Testis (tissue), 3 donors: Measurements from ENCODE around the gene ZNF714. TPM values are rescaled to one million over a fixed set of nuclear protein-coding genes. Genes with fewer than 3 reads are reported as not detected.

ENCODE experiments used
- DNase-seq: peaks from one replicate; pipeline ENCODE4 v3.0.0-alpha.2; 2019
- H3K27ac ChIP-seq, 2 donors: fragments of 200-600 bp; sonication (generic); one replicate each; pipeline ENCODE4 v1.5.1; 2019
- H3K27me3 ChIP-seq: fragments of 200-600 bp; sonication (generic); one replicate; pipeline ENCODE4 v1.5.1; 2019
- H3K36me3 ChIP-seq: fragments of 200-600 bp; sonication (generic); one replicate; pipeline ENCODE4 v1.5.1; 2017; ENCODE audit warnings: low read depth; ENCODE audit errors: missing control alignments
- H3K4me1 ChIP-seq: fragments of 200-600 bp; sonication (generic); one replicate; pipeline ENCODE4 v1.5.1; 2019
- H3K4me3 ChIP-seq, 2 donors: fragments of 200-600 bp; sonication (generic); one replicate each; pipeline ENCODE4 v1.5.1; 2017 to 2019
- H3K9me3 ChIP-seq: fragments of 200-600 bp; sonication (generic); one replicate; pipeline ENCODE4 v1.5.1; 2017
- POLR2A ChIP-seq: fragments of 450-650 bp; IDR thresholded peaks from one replicate; pipeline ENCODE4 v1.6.1; 2017; ENCODE audit warnings: antibody characterized with exemption, mild to moderate bottlenecking, moderate library complexity
- WGBS, 2 donors: methylation state at CpG; one replicate each; pipeline ENCODE4 v1.1.5; 2018; 5-methylcytosine and 5-hydroxymethylcytosine counted together
- intact Hi-C: fragments of 100-400 bp; cut with DNase I; formaldehyde crosslinking; loops from one replicate; pipeline ENCODE4 v1.15.1; 2023; ENCODE audit warnings: low total_unique reads
- polyA plus RNA-seq: library from polyadenylated mRNA; stranded (reverse); fragments of 350-450 nt; fragmentation: Illumina TruSeq; extraction: RNeasy Lipid Tissue Mini Kit (QIAGEN cat#74804); gene quantifications from one replicate; pipeline ENCODE4 v1.2.3, GENCODE V29; 2014; ENCODE audit warnings: low read depth, low replicate concordance; ENCODE audit not compliant: insufficient read depth
- small RNA-seq, 2 donors: library from RNA; depleted of rRNA; stranded (forward); fragments of <200 nt; gene quantifications; one replicate each; pipeline ENCODE3, GENCODE V24; 2016
- total RNA-seq, 2 donors: library from RNA; depleted of rRNA; stranded (reverse); fragments of >200 nt; gene quantifications; one replicate each; pipeline ENCODE4 v1.2.3, GENCODE V29; 2016
- TF ChIP-seq, protein P1 (sequence below), 3 experiments: fragments of 450-650 bp in 2 of 3; fragments of 200-600 bp in 1 of 3; sonication (generic) in 1 of 3; IDR thresholded peaks; one replicate each; pipeline ENCODE4 v1.5.1; 2016 to 2019; ENCODE audit warnings: antibody characterized with exemption in 3 of 3, mild to moderate bottlenecking in 2 of 3, moderate library complexity in 1 of 3

Gene ZNF714
- total and polyA plus RNA-seq, 3 donors from 2014 or later, result 4.2 to 36.4 (median 25.3) TPM

DNA sequence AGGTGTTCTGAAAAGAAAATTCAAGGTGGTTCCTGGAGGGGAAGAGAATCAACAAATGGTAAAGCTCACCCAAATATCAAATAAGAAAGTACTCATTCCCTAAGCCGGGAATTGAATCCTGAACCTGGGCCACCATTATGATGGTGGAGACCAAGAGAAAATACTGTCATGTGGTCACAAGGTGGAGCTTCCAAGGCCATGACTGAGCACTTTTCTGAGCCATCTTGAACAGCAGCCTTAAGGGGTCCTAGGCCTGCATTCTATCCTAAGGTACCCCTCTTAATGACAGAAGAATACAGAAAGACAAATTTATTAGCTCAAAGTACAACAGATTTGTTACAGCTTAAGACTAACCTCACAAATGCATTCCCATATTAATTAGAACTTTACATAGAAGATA is 69.5 kb downstream of the ZNF714 start:
- Histone ChIP-seq H3K27ac (no peak overlapping the region), H3K9me3 (no peaks in the 10 kb centered on the region)
- WGBS, 2 donors, result 100% methylated on average over 1 of the region's 1 CpG

DNA sequence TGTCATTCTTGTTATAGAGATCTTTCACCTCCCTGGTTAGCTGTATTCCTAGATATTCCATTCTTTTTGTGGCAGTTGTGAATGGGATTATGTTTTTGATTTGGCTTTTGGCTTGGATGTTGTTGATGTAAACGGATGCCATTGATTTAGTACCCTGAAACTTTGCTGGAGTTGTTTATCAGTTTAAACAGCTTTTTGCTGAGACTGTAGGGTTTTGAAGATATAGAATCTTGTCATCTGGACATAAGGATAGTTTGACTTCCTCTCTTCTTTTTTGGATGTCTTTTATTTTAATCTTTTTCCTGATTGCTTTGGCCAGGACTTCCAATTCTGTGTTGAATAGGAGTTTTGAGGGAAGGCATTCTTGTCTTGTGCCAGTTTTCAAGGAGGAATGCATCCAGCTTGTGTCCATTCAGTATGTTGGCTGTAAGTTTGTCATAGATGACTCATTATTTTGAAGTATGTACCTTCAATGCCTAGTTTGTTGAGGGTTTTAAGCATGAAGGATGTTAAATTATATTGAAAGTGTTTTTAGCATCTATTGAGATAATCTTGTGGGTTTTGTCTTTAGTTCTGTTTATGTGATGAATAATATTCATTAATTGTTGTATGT is 76.6 kb downstream of the ZNF714 start:
- H3K9me3 ChIP-seq, result no peaks in the 10 kb centered on the region
- DNase-seq, result no peak
- H3K4me3 ChIP-seq, result no peak overlapping the region
- intact Hi-C loops, result no loop called here
- H3K27me3 ChIP-seq, result no peaks in the 10 kb centered on the region
- TF ChIP-seq POLR2A, result no peak
- TF ChIP-seq, protein P1, sequence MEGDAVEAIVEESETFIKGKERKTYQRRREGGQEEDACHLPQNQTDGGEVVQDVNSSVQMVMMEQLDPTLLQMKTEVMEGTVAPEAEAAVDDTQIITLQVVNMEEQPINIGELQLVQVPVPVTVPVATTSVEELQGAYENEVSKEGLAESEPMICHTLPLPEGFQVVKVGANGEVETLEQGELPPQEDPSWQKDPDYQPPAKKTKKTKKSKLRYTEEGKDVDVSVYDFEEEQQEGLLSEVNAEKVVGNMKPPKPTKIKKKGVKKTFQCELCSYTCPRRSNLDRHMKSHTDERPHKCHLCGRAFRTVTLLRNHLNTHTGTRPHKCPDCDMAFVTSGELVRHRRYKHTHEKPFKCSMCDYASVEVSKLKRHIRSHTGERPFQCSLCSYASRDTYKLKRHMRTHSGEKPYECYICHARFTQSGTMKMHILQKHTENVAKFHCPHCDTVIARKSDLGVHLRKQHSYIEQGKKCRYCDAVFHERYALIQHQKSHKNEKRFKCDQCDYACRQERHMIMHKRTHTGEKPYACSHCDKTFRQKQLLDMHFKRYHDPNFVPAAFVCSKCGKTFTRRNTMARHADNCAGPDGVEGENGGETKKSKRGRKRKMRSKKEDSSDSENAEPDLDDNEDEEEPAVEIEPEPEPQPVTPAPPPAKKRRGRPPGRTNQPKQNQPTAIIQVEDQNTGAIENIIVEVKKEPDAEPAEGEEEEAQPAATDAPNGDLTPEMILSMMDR (IDR thresholded peaks at IDR 0.05), result no peak
- WGBS, 2 donors, result 83 to 87% methylated on average over 1 of the region's 1 CpG
- H3K36me3 ChIP-seq, result no peaks in the 10 kb centered on the region
- no peaks in the 10 kb centered on the region for H3K4me1 ChIP-seq
- no peak overlapping the region for H3K27ac ChIP-seq

More for the DNA sequence above, 69.5 kb downstream of the ZNF714 start:
- Histone ChIP-seq H3K27me3 (no peaks in the 10 kb centered on the region), H3K36me3 (no peaks in the 10 kb centered on the region), H3K4me3 (no peak overlapping the region), H3K4me1 (no peaks in the 10 kb centered on the region)
- intact Hi-C loops, result no loop called here
- no peak for DNase-seq
- TF ChIP-seq POLR2A, result no peak
- TF ChIP-seq, protein P1 (IDR thresholded peaks at IDR 0.05), result no peak

DNA sequence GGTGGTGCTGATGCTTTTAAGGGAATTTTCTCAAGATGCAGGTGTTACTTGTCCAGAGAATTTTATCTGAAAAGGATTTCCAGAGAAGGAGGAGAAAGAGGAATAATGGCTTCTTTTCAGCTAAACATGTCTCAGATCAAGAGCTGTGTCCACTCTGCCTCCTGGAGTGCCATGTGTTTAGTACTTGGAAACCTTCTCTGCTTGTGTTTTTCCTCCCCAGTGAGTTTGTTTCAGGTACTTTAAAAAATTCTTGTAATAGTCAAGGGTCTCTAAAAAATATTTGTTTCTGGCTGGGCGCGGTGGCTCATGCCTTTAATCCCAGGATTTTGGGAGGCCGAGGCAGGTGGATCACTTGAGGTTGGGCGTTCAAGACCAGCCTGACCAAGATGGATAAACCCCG is 82.5 kb downstream of the ZNF714 start:
- Histone ChIP-seq H3K36me3 (no peaks in the 10 kb centered on the region), H3K4me3 (no peak overlapping the region), H3K27me3 (no peaks in the 10 kb centered on the region), H3K9me3 (no peaks in the 10 kb centered on the region), H3K4me1 (no peaks in the 10 kb centered on the region), H3K27ac (no peak overlapping the region)
- TF ChIP-seq, protein P1 (IDR thresholded peaks at IDR 0.05), result no peak
- TF ChIP-seq POLR2A, result no peak
- intact Hi-C loops, result no loop called here
- WGBS, 2 donors, result 95 to 98% methylated on average over 5 of the region's 5 CpGs
- no peak for DNase-seq

DNA sequence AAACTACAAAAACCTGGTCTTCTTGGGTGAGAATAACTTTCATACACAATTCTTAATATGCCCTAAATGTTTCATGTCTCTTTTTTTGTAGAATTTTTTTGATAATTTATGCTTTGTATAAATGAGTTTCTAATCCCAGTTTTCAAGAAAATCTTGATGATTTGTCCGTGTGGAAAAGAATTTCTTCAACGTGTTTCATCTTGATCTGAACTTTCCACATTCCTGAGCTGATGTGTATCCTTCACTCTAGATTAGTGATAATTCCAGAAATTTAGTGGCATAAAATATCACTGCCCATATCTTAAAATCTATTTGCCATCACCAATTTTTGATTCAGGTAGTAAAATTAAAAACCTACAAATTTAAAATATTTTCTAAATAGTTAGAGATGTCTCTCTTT is 84.4 kb downstream of the ZNF714 start:
- no peak for DNase-seq
- no peaks in the 10 kb centered on the region for H3K36me3 ChIP-seq
- H3K9me3 ChIP-seq, result no peaks in the 10 kb centered on the region
- no peak overlapping the region for H3K27ac ChIP-seq
- WGBS, 2 donors, result 85% methylated on average over 2 of the region's 2 CpGs
- no peak for TF ChIP-seq POLR2A
- TF ChIP-seq, protein P1 (IDR thresholded peaks at IDR 0.05), result no peak
- H3K27me3 ChIP-seq, result no peaks in the 10 kb centered on the region
- no peaks in the 10 kb centered on the region for H3K4me1 ChIP-seq
- H3K4me3 ChIP-seq, result no peak overlapping the region
- intact Hi-C loops, result no loop called here

Small RNAs within 50 kb of the gene (small RNA-seq; reads per million reads assigned to genes)
- 0 reads per million in 2 donors for gene RNA5SP469

Other genes with a start within 250 kb of the ZNF714 start
- gene ZNF85, start 159.0 kb upstream of the ZNF714 start, total RNA-seq, result 10 to 100 TPM; 19.7 to 33.0 TPM
- gene ZNF85, start 159.0 kb upstream of the ZNF714 start, polyA plus RNA-seq, result 9.5 TPM
- 10 to 100 TPM in 1 of 2 donors, 1 to 10 TPM in 1; 9.2 to 11.7 TPM for gene ZNF430, start 61.5 kb upstream of the ZNF714 start, total RNA-seq
- 3.8 TPM for gene ZNF430, start 61.5 kb upstream of the ZNF714 start, polyA plus RNA-seq
- 10 to 100 TPM; 49.4 to 50.0 TPM for gene ZNF431, start 59.8 kb downstream of the ZNF714 start, total RNA-seq
- gene ZNF431, start 59.8 kb downstream of the ZNF714 start, polyA plus RNA-seq, result 12.8 TPM
- 10 to 100 TPM; 17.2 to 21.2 TPM for gene ZNF708, start 247.2 kb downstream of the ZNF714 start, total RNA-seq
- gene ZNF708, start 247.2 kb downstream of the ZNF714 start, polyA plus RNA-seq, result 2.1 TPM